ENCODE data around the gene TULP1. TPM values are rescaled to one million over a fixed set of nuclear protein-coding genes. Genes with fewer than 3 reads are reported as not detected.

TULP1 gene
- total RNA-seq, 1 experiment from 2014 or later: not detected

GRCh38 chr6:35544769-35545361 is 32.2 kb upstream of the TULP1 start:
- Histone ChIP-seq H3K4me1 (ENCODE audit: control insufficient read depth in 1 of 2, insufficient read depth in 2 of 2, low read length in 2 of 2) (peaks cover 0 to 3% of the 10 kb centered on the region in 2 experiments; a peak in 1 of 4 replicates), H3K4me2 (ENCODE audit: low read length) (no peak overlapping the region), H3K27ac (ENCODE audit: low read depth, low read length) (no peak overlapping the region), H2AFZ (ENCODE audit: low read depth, low read length, poor library complexity, severe bottlenecking) (no peak overlapping the region), H3K79me2 (ENCODE audit: insufficient read depth, low read length) (no peaks in the 10 kb centered on the region), H3K36me3 (ENCODE audit: control insufficient read depth in 1 of 2, insufficient read depth in 2 of 2, low read length in 2 of 2) (no peaks in the 10 kb centered on the region), H3K9me3 (ENCODE audit: control insufficient read depth in 1 of 2, insufficient read depth in 1 of 2, low read depth in 1 of 2, low read length in 2 of 2) (0 out of 4 replicates have a peak, but pooled peaks cover 0 to 3% of the 10 kb centered on the region in 2 experiments), H3K9ac (ENCODE audit: low read length) (no peak overlapping the region), H3K27me3 (ENCODE audit: insufficient read depth, low read length) (no peaks in the 10 kb centered on the region), H4K20me1 (ENCODE audit: insufficient read depth) (no peaks in the 10 kb centered on the region), H3K4me3 (replicated peaks in 1 of 2; ENCODE audit: low read depth in 1 of 2, low read length in 2 of 2) (no peak overlapping the region), H3K9me2 (ENCODE audit: insufficient read depth) (no peaks in the 10 kb centered on the region)
- ChIA-PET POLR2A (no interaction called here), CTCF (interaction anchor here (1.0 kb wide), 1 partner anchor 23 kb away, joined by 4 read pairs; no protein-coding TSS in a partner anchor), RAD21 (ENCODE audit: low non-redundant PET in 1 of 2, low total read pairs in 2 of 2, uncharacterized antibody in 2 of 2, unreplicated experiment in 2 of 2) (no interaction called here)
- BruUV-seq (replicated peaks): no TSS peak
- ATAC-seq (no peak), DNase-seq (ENCODE audit: low read depth, low spot score) (no peak)
- intact Hi-C loops (cut with micrococcal nuclease): no loop called here
- TF ChIP-seq ZNF274 (IDR thresholded peaks at IDR 0.05; ENCODE audit: low read depth, low read length) (no peak), ZBTB33 (IDR thresholded peaks at IDR 0.05; ENCODE audit: extremely low read depth, insufficient replicate concordance, low read length) (no peak), POLR2A (IDR thresholded peaks at IDR 0.05; ENCODE audit: borderline replicate concordance, extremely low read depth, insufficient read depth, insufficient read length) (no peak), SIN3A (IDR thresholded peaks at IDR 0.05; ENCODE audit: low read depth) (no peak), ZFX (IDR thresholded peaks at IDR 0.05) (no peak), EGR1 (IDR thresholded peaks at IDR 0.05; ENCODE audit: low read depth) (no peak), SRF (IDR thresholded peaks at IDR 0.05; ENCODE audit: low read depth) (no peak)

All from HCT116 (cell line).